Mesenchymal stem cell (in vitro differentiated cells and primary cell): ENCODE results near the gene AKR7A2.

Source experiments
- DNase-seq: peaks from one replicate; pipeline ENCODE4 v3.0.0-alpha.2; 2013
- H2AFZ ChIP-seq: one replicate; pipeline ENCODE4 v1.6.1; 2013; ENCODE audit warnings: low read depth, mild to moderate bottlenecking, control low read depth, inconsistent platforms, low read length, moderate library complexity
- H2AK5ac ChIP-seq: 2 replicates; pipeline ENCODE4 v1.6.1; 2013; ENCODE audit warnings: low read length, moderate library complexity, mild to moderate bottlenecking, inconsistent platforms; ENCODE audit not compliant: severe bottlenecking
- H2BK120ac ChIP-seq: one replicate; pipeline ENCODE4 v1.6.1; 2013; ENCODE audit warnings: low read depth, mild to moderate bottlenecking, inconsistent platforms, low read length, moderate library complexity
- H2BK12ac ChIP-seq, 2 experiments: one replicate each; pipeline ENCODE4 v1.6.1; 2013; ENCODE audit warnings: inconsistent platforms in 2 of 2, low read length in 2 of 2, mild to moderate bottlenecking in 2 of 2, moderate library complexity in 2 of 2, control low read depth in 1 of 2
- H2BK15ac ChIP-seq: one replicate; pipeline ENCODE4 v1.6.1; 2013; ENCODE audit warnings: mild to moderate bottlenecking, low read depth, inconsistent platforms; ENCODE audit not compliant: poor library complexity, severe bottlenecking
- H2BK5ac ChIP-seq: 2 replicates; pipeline ENCODE4 v1.6.1; 2013; ENCODE audit warnings: low read depth, mild to moderate bottlenecking, low read length, control low read depth, inconsistent platforms; ENCODE audit not compliant: poor library complexity, severe bottlenecking
- H3K14ac ChIP-seq, 2 experiments: one replicate each; pipeline ENCODE4 v1.6.1; 2013; ENCODE audit warnings: inconsistent platforms in 2 of 2, low read length in 2 of 2, control low read depth in 1 of 2, mild to moderate bottlenecking in 1 of 2, moderate library complexity in 1 of 2
- H3K18ac ChIP-seq, 2 experiments: one replicate each; pipeline ENCODE4 v1.6.1; 2013; ENCODE audit warnings: inconsistent platforms in 2 of 2, low read length in 2 of 2, control low read depth in 1 of 2, low read depth in 1 of 2, mild to moderate bottlenecking in 1 of 2
- H3K23ac ChIP-seq, 2 experiments: one replicate each; pipeline ENCODE4 v1.6.1; 2013; ENCODE audit warnings: inconsistent platforms in 2 of 2, low read length in 2 of 2, mild to moderate bottlenecking in 2 of 2, moderate library complexity in 2 of 2, control low read depth in 1 of 2
- H3K27ac ChIP-seq: 2 replicates; pipeline ENCODE4 v1.5.1; 2013; ENCODE audit warnings: mild to moderate bottlenecking, moderate library complexity, low read length, control low read depth, inconsistent platforms; ENCODE audit not compliant: poor library complexity, severe bottlenecking
- H3K27me3 ChIP-seq, 2 experiments: 2 replicates each; pipeline versions ENCODE4 v1.6.1 to v1.7.0; 2013; ENCODE audit warnings: low read length in 2 of 2, mild to moderate bottlenecking in 2 of 2, moderate library complexity in 2 of 2, control low read depth in 1 of 2, inconsistent platforms in 1 of 2; ENCODE audit not compliant: control insufficient read depth in 1 of 2, insufficient read depth in 1 of 2
- H3K36me3 ChIP-seq, 2 experiments: 2 replicates each; pipeline versions ENCODE4 v1.6.1 to v1.7.0; 2013; ENCODE audit warnings: low read length in 2 of 2, control low read depth in 1 of 2, inconsistent platforms in 1 of 2, low read depth in 1 of 2, mild to moderate bottlenecking in 1 of 2; ENCODE audit not compliant: insufficient read depth in 2 of 2, control insufficient read depth in 1 of 2
- H3K4ac ChIP-seq, 2 experiments: one replicate each; pipeline ENCODE4 v1.6.1; 2013; ENCODE audit warnings: inconsistent platforms in 2 of 2, low read length in 2 of 2, mild to moderate bottlenecking in 2 of 2, moderate library complexity in 2 of 2, control low read depth in 1 of 2, low read depth in 1 of 2
- H3K4me1 ChIP-seq: 2 replicates; pipeline ENCODE4 v1.6.1; 2013; ENCODE audit warnings: low read depth, low read length, control low read depth; ENCODE audit not compliant: control insufficient read depth, insufficient read depth
- H3K4me2 ChIP-seq: 2 replicates; pipeline ENCODE4 v1.6.1; 2013; ENCODE audit warnings: low read length, mild to moderate bottlenecking, inconsistent platforms; ENCODE audit not compliant: poor library complexity, severe bottlenecking
- H3K4me3 ChIP-seq, 2 experiments: 2 replicates each; pipeline versions ENCODE4 v1.5.1 to v1.7.0; 2013; ENCODE audit warnings: low read length in 2 of 2, mild to moderate bottlenecking in 2 of 2, control low read depth in 1 of 2, low read depth in 1 of 2; ENCODE audit not compliant: insufficient read depth in 1 of 2
- H3K79me1 ChIP-seq: replicated peaks from 2 replicates; pipeline ENCODE4 v1.6.1; 2013; ENCODE audit warnings: mild to moderate bottlenecking, control low read depth, low read length, inconsistent platforms; ENCODE audit not compliant: poor library complexity, severe bottlenecking
- H3K9ac ChIP-seq: 2 replicates; pipeline ENCODE4 v1.7.0; 2013; ENCODE audit warnings: mild to moderate bottlenecking, low read length, moderate library complexity
- H3K9me3 ChIP-seq: 2 replicates; pipeline ENCODE4 v1.7.0; 2013; ENCODE audit warnings: mild to moderate bottlenecking, low read length; ENCODE audit not compliant: control insufficient read depth
- H4K8ac ChIP-seq: one replicate; pipeline ENCODE4 v1.6.1; 2013; ENCODE audit warnings: inconsistent platforms, mild to moderate bottlenecking, low read length, moderate library complexity
- H4K91ac ChIP-seq: one replicate; pipeline ENCODE4 v1.6.1; 2013; ENCODE audit warnings: mild to moderate bottlenecking, low read length, inconsistent platforms
- WGBS: methylation state at CpG from one replicate; pipeline ENCODE4 v1.1.7; 2013; ENCODE audit warnings: mixed read lengths; 5-methylcytosine and 5-hydroxymethylcytosine counted together

The AKR7A2 gene

DNA sequence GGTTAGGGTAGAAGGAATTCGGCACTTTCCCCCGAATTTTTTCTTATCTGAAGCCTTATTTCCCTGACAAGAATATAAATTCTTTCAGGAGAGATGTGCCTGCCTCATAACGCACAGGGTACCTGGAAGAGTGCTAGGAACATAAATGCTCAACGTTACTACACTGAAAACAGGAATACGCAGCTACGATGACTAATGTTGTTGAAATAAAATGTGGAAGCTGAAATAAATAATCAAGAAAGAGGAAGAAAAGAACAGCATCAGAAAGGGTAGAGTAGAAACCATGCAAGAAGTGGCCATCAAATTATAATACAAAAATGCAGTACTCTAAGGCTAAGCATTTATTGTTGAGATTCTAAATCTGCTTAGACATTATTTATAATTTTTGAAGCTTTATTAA is 34.1 kb upstream of the AKR7A2 start:
- Histone ChIP-seq H3K4me1 (peaks cover 6% of the 10 kb centered on the region), H2AK5ac (no peak overlapping the region), H3K27ac (no peak overlapping the region), H3K14ac (no peak overlapping the region), H3K27me3 (no peaks in the 10 kb centered on the region), H4K8ac (no peak overlapping the region), H3K4ac (no peak overlapping the region), H3K4me2 (no peak overlapping the region), H2AFZ (no peak overlapping the region), H4K91ac (no peak overlapping the region), H3K79me1 (peaks cover 49% of the 10 kb centered on the region), H3K36me3 (peaks cover 81% of the 10 kb centered on the region in 2 experiments), H2BK12ac (no peak overlapping the region), H3K23ac (no peak overlapping the region), H2BK5ac (no peak overlapping the region), H3K9me3 (no peaks in the 10 kb centered on the region), H3K4me3 (no peak overlapping the region), H2BK15ac (no peak overlapping the region), H2BK120ac (no peak overlapping the region), H3K9ac (no peak overlapping the region), H3K18ac (no peak overlapping the region)
- DNase-seq, result no peak
- WGBS, result 91% methylated on average over 5 of the region's 6 CpGs

DNA sequence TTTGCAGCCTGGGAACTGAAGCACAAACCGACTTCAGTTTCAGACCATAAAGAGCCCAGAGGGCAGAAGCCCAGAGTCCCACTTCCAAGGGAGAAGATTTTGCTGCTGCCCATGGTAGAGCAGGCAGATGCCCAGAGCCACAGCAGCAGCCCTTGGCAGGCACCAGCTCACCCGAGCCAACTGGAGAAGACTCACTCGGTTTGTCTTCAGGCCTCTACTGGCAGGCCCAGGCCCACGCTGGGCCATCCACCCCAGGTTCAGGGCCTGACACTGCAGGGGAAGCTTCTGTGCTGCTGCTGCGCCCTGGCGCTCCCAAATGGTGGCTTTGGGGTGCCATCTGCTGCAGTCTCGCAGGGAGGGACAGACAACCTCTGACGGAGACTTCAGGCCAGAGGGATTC is 33.4 kb upstream of the AKR7A2 start:
- Histone ChIP-seq H3K4me2 (no peak overlapping the region), H2AK5ac (no peak overlapping the region), H3K4me3 (no peak overlapping the region), H4K8ac (no peak overlapping the region), H3K9ac (no peak overlapping the region), H3K27ac (no peak overlapping the region), H3K79me1 (peaks cover 53% of the 10 kb centered on the region), H2BK15ac (no peak overlapping the region), H2BK5ac (no peak overlapping the region), H4K91ac (no peak overlapping the region), H3K18ac (no peak overlapping the region), H3K4me1 (peaks cover 6% of the 10 kb centered on the region), H2AFZ (no peak overlapping the region), H2BK12ac (no peak overlapping the region), H3K27me3 (no peaks in the 10 kb centered on the region), H3K4ac (no peak overlapping the region), H3K14ac (no peak overlapping the region), H3K23ac (no peak overlapping the region), H2BK120ac (no peak overlapping the region), H3K9me3 (no peaks in the 10 kb centered on the region), H3K36me3 (peaks cover 83% of the 10 kb centered on the region in 2 experiments)
- WGBS, result 98% methylated on average over 8 of the region's 8 CpGs
- no peak for DNase-seq

DNA sequence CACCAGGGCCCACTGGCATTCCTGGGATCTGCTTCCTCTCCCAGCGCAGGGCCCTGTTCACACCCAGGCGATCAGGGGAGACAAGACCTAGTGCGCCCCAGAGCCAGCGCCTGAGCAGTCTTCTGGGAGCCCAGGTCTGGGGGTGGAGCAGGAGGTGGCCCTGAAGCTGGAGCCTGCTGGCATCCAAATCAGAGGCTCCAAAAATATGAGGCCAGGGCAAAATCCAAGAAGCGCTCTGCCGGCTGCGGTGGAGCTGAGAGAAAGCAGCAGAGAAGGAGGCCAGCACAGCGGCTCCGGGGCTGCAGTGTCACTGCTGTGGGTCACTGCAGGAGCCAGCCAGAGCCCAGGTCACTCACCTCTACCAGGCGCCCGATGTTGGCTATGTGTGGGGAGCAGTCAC is 32.9 kb upstream of the AKR7A2 start:
- no peak overlapping the region for H3K18ac ChIP-seq
- 97% methylated on average over 11 of the region's 11 CpGs for WGBS
- H3K23ac ChIP-seq, result no peak overlapping the region

DNA sequence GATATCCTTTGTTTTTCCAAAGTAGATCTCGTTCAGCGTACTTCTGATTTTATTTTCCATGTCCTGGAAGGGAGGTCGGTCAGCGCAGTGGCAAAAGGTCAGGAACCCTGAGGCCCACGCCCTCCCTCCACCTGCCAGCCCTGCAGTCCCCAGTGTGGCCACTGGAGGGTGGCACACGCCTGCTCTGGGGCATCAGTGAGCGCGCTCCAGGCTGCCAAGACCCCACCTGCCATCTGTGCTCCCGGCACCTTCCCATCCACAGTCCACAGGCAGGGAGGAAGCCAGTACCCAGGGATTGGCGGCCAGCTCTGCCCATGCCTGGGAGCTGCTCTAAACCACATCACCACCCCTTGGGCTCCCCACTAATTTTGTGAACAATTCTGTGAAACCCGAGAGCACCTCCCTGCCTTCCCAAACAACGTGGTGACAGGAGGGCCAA is 32.4 kb upstream of the AKR7A2 start:
- no peak overlapping the region for H2AK5ac ChIP-seq
- H2BK5ac ChIP-seq, result no peak overlapping the region
- H3K9ac ChIP-seq, result no peak overlapping the region
- H3K27ac ChIP-seq, result no peak overlapping the region
- no peak overlapping the region for H3K4ac ChIP-seq
- peak; percentile 38 for DNase-seq
- H2BK120ac ChIP-seq, result no peak overlapping the region
- peaks cover 83% of the 10 kb centered on the region in 2 experiments for H3K36me3 ChIP-seq
- no peak overlapping the region for H3K4me3 ChIP-seq
- H4K8ac ChIP-seq, result no peak overlapping the region
- H2BK12ac ChIP-seq, result no peak overlapping the region
- peaks cover 52% of the 10 kb centered on the region for H3K79me1 ChIP-seq
- H3K4me1 ChIP-seq, result peaks cover 5% of the 10 kb centered on the region
- H2AFZ ChIP-seq, result no peak overlapping the region
- no peak overlapping the region for H3K14ac ChIP-seq
- H4K91ac ChIP-seq, result no peak overlapping the region
- no peak overlapping the region for H2BK15ac ChIP-seq
- no peak overlapping the region for H3K18ac ChIP-seq
- WGBS, result 85% methylated on average over 12 of the region's 12 CpGs
- no peaks in the 10 kb centered on the region for H3K9me3 ChIP-seq
- no peak overlapping the region for H3K23ac ChIP-seq
- H3K4me2 ChIP-seq, result no peak overlapping the region
- H3K27me3 ChIP-seq, result no peaks in the 10 kb centered on the region

More for the DNA sequence above, 32.9 kb upstream of the AKR7A2 start:
- H2BK12ac ChIP-seq, result no peak overlapping the region
- no peak overlapping the region for H2BK15ac ChIP-seq
- H4K8ac ChIP-seq, result no peak overlapping the region
- no peak overlapping the region for H2AFZ ChIP-seq
- no peak overlapping the region for H3K27ac ChIP-seq
- no peak for DNase-seq
- no peak overlapping the region for H4K91ac ChIP-seq
- no peaks in the 10 kb centered on the region for H3K27me3 ChIP-seq
- no peak overlapping the region for H3K4me3 ChIP-seq
- H3K36me3 ChIP-seq, result peaks cover 83% of the 10 kb centered on the region in 2 experiments
- no peak overlapping the region for H3K4ac ChIP-seq
- H2AK5ac ChIP-seq, result no peak overlapping the region
- peaks cover 5% of the 10 kb centered on the region for H3K4me1 ChIP-seq
- H3K9ac ChIP-seq, result no peak overlapping the region
- H3K9me3 ChIP-seq, result no peaks in the 10 kb centered on the region
- no peak overlapping the region for H3K14ac ChIP-seq
- H3K79me1 ChIP-seq, result peaks cover 52% of the 10 kb centered on the region
- no peak overlapping the region for H2BK120ac ChIP-seq
- H2BK5ac ChIP-seq, result no peak overlapping the region
- no peak overlapping the region for H3K4me2 ChIP-seq
